HG03280 (cell line): ENCODE data around the gene TMEM119.
"Not testable (repeated sequence)": the region's sequence is repeated elsewhere in the genome, so short reads cannot be mapped to it uniquely, and the experiment has no call there.

Source experiments
- ATAC-seq: cut with Tn5 transposase; IDR thresholded peaks from one replicate; pipeline ENCODE4 v1.9.1; 2021; ENCODE audit warnings: mild to moderate bottlenecking, moderate library complexity; ENCODE audit not compliant: unreplicated experiment

Gene TMEM119

DNA sequence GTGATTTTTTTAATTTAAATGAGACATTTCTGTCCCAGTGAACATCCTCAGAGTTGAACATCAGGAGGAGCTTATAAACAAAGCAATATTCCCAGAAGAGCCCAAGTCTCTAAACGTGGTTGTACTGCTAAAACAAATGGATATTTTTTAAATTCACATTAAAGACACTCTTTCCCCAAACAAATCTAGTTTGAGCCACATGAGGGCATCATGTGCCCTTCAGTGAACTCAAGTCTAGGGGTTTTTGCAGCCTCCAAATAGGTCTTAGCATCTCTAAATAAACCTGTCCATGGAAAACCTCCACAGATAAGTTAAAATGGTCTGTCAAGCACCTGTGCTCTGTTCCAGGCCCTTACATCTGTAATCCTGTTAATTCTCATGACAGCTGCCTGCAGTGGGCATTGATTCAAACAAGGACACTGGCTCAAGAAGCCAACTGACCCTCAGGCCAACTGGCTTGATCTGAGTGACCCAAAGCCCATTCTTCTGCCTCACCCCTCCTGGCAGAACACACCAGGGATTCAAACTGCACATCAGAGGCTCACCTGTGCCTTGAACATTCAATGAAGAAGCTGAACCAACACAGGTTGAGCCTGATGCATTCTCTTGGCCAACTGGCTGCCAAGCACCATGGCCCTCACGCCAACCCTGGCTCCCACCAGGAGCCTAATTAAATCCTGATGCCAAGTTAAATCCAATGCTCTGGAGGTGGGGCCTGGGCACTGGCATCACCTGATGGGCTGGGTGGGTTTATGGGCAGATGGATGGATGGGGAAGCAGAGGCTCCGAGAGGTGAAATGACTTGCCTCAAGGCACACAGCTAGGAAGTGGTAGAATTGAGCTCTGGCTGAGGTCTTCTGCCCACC, 26.9 kb downstream of the TMEM119 start:
- ATAC-seq, result no peak

DNA sequence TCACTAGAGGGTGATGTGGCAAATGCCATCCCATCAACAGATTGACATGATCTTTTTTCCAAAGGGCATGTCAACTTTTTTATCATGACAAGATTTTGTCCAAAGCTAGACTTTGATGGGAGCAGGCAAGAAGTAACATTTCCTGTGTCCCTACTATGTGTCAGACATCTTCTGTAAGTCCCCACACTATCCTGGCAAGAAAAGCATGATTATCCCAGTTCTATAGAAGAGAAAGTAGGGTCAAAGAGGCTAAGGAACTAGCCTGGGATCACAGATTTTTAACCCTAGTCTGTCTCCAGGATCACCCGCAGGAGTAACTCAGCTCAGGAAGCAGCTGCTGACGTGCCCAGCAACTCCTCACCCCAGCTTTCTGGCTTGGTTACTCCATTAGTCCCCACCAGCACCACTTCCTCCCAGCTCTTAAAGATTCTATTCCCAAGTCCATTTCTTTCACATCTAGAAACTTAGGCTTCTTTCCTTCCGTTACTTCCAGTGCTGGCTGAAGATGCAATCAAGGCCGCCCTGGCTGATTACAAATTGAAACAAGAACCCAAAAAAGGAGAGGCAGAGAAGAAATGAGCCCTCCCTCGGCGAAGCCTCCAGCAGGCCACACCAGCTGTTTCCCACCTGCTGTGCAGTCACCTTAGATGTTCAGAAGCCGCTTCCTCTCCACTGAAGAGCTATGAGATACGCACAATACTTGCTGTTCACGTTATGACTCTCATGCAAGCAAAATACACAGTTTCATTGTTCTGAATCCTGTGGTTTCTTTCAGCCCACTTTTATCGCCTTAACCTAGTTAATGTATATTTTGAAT, 29.3 kb downstream of the TMEM119 start:
- peak; percentile 77 for ATAC-seq

DNA sequence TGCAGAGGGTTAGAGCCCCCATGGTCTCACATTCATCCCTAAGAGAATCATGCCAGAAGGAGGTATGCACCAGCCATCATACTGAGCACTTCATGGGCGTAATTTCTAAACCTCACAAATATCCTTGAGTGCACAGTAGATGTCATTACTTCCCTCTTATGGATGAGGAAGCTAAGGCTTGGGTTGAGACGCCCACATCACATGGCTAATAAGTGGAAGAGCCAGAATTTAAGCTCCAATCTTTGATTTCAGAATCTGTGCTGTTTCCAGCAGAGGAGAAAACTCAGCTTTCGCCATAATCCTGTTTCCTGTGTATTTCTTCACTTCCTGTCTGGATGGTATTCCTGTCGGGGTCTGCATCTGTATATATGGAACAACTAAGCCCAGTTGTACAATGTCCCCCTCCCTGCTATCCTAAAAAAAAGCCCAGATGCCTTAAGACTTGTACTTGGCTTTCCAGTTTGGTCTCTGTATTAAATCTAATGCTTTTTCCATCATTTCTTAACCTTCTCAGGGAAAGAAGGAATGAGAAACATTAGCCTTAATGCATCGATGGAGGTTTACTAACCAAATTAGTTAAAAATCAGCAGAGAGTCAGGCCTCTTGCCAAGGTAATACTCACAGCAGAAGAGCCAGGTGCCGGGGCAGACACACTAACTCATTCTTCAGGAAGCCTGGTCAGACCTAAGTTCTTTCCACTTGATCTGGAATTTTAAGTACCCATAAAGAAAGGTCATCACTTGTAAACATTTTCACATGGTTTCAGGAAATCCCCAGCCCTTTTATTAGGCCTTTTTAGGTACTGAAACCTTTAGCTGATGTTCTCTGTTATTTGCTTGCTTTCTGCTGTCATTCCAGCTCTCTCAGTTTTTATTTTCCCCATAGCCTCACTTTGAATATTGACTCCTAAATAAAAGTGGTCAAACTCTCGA, 30.2 kb downstream of the TMEM119 start:
- ATAC-seq, result no peak

DNA sequence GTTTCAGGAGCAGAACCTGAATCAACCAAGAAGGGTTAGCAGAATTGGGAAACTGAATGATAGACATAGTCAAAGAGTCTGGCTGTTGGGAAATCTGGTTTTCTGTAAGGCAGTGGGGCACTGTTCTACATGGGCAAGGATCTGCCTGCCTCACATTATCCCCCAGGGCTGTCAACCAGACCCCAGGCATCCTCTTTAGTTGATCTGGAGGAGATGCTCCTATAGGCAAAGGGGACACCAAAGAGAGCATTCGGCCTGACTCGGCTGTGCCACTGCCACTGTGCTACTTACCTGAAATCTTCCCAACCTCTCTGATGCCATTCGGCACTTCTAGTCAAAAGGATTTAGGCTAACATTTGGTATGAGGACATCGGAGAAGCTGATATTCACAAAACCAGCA, 31.4 kb downstream of the TMEM119 start:
- no peak for ATAC-seq

DNA sequence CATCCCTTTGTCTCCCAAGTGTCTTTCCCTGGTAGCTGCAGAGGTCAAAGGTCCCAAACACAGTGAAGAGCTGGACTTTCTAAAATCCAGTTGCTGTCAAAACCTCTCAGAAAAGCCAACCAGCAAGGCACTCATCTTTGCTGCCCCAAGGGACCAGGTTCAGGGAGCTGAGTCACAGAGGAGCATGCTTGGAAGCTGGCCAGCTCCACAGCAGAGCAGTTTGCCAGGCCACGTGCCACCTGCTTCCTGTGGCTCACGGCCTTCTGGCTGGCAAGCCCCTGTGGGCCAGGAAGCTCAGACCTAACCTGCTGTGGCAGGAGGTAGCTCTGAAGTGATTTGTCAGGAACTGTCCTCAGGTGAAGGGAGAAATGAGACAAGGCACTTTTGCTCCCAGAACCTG, 31.9 kb downstream of the TMEM119 start:
- ATAC-seq, result no peak

DNA sequence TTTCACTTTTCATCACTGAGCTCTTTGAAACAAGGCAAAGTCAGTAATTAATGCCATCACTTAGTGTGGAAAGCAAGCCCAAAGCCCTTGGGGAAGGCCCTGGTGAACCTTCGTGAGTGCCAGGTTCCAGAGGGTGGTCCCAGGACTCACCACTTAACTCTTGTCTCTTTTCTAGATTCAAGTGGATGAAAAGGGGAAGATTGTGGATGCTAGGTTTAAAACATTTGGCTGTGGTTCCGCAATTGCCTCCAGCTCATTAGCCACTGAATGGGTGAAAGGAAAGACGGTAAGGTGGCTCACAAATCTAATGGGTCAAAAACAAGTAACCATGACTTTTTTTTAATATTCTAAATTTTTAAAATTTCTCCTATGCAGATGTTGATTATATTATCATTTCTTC, 32.7 kb downstream of the TMEM119 start:
- no peak for ATAC-seq

DNA sequence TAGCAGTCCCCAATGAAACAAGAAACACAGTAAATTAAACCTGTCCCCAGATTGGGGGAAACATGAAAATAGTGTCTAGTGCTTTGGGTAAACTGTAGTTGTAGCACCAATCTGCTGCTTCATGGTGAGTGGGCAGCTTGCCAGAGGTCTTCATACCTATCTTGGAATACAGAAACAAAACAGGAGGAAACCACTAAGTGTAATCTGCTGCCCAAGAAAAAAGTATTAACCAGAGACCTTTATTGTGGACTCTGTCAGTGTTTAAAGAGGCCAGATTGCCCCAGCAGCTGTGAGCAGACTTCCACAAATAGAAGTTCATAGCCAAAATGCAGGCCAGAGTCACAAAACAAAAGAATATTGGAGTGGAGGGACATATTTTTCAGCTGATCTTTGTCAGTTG, 33.2 kb downstream of the TMEM119 start:
- no peak for ATAC-seq

DNA sequence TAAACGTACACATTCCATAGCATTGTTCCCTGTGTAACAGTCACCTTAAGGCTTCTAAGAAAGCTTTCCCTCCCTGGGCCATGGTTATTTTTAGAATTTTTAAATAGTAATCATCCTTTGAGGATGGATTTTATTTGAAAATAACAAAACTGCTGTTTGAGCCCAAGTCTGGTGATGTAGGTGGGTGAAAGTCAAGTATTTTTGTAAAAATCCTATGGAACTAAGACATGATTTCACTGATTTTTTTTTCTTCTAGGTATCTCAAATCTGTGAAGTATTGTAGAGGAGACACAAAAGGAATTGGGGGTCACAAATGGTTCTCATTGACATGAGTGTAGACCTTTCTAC, 34.1 kb downstream of the TMEM119 start:
- no peak for ATAC-seq

DNA sequence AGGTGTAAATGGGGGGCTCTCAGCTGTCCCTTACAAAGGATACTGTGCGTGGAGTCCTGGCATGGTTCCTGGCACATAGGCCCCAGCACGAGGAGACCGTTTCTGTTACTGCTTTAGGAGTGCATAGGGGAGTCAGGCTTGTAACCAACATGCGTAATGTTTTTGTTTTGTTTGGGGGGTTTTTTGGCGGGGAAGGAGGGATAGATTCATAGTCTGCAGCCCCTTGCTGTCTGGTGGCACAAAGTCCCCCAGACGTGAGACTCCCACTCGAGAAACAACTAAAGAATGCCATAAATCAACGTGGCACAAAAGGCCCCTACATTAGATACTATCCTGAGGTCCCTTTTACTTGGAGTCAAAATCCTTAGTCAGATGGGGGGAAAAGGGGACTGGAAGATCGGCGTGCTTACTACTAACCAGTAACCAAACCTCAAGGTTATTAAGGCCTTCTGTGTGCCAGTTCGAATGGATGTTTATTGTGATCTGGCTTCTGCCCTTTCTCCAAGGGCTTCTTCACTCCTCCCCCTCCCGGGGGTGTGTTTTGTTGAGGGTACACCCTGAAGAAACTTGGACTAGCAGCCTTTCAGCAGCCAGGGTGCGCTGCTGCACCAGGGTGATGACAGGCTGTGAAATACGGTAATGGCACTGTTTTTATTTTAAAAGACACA, 34.6 kb downstream of the TMEM119 start:
- ATAC-seq, result peak; percentile 43

DNA sequence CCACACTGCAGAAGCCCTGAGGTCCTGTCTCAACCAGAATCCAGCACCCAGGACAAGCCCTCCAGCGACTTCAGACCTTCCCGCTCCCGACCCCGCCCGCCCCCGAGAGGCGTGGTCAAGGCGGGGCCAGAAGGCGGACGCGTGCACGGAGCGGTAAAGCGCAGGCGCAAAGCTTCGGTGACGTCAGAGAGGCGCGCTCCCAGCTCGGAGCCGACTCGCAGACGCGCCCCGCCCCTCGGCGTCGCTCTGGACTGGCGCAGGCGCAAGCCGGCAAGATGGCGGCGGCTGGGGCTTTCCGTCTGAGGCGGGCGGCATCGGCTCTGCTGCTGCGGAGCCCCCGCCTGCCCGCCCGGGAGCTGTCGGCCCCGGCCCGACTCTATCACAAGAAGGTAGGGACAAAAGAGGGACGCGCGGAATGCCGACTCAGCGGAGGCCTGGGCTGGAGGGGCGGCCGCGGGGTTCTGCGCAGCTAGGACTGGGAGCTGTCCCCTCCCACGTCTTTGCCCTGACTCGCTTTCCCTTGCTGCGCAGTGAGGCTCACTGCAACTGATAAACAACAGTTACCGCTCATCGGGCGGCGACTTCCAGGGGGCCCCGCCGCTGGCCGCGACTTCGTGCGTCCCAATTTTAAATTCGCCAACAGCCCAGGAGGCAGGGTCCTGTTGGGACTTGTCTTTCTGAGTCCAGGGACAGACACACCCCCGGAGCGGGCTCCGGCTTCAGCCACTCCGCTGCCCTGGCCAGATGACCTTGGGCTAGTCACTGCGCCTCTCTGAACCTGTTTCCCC, 35.3 kb downstream of the TMEM119 start, which contains the start of gene ISCU:
ISCU (plus strand) TSS at position 249 of the 788 bp plus-strand sequence; CDS start at position 276, 27 bp downstream.
- peak; percentile 69 for ATAC-seq

DNA sequence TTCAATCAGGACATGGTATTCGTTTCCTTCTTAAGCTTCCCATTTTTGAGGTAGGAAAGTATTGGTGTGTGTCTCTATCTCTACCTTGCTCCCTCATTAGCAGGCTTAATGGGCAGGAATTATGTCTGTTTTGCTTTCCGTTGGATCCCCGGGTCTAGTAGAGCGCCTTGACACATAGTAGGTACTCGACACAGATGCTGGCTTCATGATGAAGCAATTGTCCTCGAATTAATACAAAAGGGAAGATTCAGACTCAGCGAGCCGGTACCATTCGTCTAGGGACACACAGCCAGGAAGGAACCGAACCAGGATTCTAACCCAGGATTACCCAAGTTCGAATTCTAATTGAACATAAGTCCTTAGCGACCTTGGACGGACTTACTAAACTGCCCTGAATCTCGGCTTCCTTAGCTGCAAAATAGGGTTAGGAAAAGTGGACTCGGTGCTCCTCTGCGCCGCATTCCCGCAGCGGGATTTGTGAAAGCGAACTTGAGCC, 36.0 kb downstream of the TMEM119 start:
- no peak for ATAC-seq

DNA sequence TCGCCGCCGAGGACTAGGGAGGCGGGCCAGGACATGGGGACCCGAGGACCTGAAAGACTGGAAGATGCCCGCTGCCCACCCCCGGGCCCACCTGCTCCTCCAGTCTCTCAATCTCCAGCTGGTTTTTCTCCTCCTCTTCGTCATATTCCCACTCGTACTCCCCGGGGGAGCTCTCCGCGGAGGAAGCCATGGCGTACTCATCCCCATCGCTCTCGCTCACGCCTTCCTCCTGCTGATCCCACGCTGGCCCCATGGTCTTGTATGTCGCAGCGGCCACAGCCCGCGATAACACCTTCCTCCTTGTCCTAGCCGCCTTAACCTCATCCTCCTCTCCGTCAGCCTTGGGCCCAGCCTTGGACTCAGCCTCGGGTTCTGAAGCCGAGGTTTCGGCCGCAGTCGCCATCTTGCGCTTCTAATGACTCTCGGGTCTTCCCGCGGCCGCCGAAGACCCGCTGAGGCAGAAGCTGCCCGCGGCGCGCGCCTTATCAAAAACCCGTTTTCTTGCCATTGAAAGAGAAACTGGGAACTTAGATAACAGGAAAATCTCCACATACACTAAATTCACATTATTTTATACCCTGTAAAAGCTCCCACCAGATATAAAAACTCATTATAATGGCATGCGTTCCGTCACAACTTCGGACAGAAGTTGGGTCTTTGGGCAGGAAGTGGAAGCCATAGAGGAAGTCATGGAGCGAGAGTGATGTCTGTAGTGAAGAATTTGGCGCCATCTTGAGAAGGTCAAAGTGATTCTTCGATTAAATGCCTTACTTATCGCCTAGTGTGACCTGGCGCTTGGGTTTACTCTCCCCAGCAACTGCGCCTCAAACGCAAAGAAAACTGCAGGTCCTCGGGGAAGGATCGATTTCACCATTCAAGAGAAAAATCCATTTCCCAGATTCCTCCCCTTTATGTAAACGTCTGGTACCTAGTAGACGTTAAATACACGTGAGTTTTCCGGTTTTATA, 36.8 kb downstream of the TMEM119 start, which contains the start of gene SART3:
SART3 (minus strand) TSS at position 422 of the 968 bp plus-strand sequence; CDS start at position 403, 19 bp downstream.
- ATAC-seq, result peak; percentile 37

DNA sequence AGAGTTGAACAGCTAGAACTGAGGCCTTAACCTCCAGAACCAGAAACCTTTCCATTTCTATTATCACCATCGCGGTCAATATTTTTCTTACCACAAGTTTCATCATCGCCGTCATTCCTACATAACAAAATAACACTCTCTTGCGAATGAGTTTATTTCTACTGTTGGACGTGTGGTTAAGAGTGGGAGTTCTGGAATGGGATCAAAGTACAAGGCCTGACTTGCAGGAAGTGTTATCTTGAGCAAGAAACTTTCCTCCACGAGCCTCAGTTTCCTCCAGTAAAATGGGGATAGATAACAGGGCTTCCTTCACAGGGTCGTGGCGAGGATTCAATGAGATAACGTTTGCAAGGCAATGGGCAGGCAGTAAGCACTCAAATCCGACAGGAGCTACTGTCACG, 37.6 kb downstream of the TMEM119 start:
- no peak for ATAC-seq

DNA sequence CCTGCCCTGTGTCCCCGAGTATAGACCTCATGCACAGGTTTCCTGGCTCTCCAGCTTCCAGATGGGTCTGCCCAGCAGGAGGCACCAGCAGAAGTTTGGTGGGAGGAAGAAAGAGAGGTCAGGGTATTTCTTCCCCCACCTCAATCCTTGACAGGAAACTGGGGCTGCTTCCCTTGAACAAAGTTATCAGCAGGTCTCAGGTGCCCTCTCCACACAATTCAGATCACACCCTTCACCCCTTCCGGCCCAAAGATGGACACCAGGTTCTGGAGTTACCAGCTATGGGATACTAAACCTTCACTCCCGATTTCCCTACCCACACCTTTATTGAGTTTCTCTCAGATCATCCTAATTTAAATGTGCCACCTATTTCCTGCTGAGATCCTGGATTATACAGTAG, 38.1 kb downstream of the TMEM119 start:
- ATAC-seq, result no peak

DNA sequence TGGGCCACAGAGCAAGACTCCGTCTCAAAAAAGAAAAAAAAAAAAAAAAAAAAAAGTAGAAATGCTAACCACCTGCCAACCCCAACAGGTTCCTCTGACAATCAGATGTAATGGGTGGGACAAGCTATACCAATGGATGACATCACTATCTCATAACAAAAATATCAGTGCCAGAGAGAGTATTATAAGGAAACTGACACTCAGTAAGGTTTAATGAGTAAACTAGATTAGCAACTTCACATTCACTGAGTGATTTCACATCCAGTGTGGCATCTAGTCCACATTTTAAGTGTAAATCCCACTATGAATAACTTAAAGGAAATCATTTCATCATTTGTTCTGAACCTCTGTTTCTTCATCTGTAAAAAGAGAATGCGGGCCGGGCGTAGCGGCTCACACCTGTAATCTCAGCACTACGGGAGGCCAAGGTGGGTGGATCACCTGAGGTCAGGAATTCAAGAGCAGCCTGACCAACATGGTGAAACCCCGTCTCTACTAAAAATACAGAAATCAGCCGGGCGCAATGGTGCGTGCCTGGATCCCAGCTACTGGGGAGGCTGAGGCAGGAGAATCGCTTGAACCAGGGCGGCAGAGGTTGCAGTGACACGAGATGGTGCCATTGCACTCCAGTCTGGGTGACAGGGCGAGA, 38.8 kb downstream of the TMEM119 start:
- no peak for ATAC-seq

DNA sequence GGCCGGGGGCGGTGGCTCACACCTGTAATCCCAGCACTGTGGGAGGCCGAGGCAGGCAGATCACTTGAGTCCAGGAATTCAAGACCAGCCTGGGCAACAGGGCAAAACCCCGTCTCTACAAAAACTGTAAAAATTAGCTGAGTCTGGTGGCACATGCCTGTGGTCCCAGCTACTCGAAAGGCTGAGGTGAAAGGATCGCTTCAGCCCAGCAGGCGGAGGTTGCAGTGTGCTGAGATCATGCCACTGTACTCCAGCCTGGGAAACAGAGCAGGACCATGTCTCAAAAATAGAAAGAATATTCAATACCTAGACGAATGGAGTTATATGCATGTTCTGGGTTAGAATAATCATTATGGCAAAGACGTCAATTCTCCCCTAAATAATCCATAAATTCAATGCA, 42.5 kb downstream of the TMEM119 start:
- not testable (repeated sequence) for ATAC-seq

DNA sequence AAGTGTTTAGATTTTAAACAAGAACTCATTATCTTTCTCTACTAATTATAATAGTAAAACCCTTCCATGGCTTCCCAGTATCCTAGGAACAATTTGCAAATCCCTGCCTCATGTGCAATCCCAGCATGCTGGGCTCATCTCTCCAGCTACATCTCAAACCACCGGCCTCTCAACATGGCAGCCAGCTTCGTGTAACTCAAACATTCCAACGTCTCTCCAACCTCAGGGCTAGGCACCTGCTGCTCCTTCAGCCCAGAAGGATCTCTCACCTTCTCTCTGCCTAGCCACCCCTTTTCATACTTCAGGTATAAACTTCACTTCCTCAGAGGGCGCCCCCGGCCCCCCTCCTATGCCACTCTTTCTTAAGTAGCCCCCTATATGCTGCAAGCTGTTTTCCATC, 44.1 kb downstream of the TMEM119 start:
- ATAC-seq, result no peak

DNA sequence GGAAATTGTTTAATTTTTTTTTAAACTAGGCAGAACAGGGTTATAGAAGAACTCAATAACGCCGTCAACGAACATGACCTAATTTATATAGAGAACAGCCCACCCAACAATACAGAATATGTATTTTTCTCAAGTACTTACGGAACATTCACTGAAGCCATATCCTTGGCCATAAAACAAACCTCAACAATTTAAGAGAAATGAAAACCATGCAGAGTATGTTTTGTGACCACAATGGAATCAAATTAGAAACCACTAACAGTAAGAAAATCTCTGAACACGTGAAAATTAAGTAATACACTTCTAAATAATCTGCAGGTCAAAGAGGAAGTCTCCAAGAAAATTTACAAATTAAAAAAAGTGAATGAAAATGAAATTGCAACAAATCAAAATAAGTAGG, 46.3 kb downstream of the TMEM119 start:
- no peak for ATAC-seq
